NT2/D1 (cell line): ENCODE results near the gene GPR156.

Source experiments
- SUZ12 ChIP-seq: IDR thresholded peaks from 2 replicates; pipeline ENCODE4 v1.6.1; 2011; ENCODE audit not compliant: insufficient read length, insufficient read depth; ENCODE audit errors: extremely low read depth
- ZNF274 ChIP-seq: IDR thresholded peaks from 2 replicates; pipeline ENCODE4 v1.6.1; 2011; ENCODE audit warnings: mild to moderate bottlenecking, low read depth, low read length

GRCh38 chr3:120326784-120327183, 41.8 kb upstream of the GPR156 start:
- TF ChIP-seq ZNF274 (no peak), SUZ12 (no peak)
